Liver (tissue), 9 donors: ENCODE data around the gene CTBP1. TPM values are rescaled to one million over a fixed set of nuclear protein-coding genes. Genes with fewer than 3 reads are reported as not detected.

Source experiments
- DNase-seq: peaks from one replicate; pipeline ENCODE4 v3.0.0-alpha.2; 2017; ENCODE audit warnings: low spot score
- H3K27ac ChIP-seq, 2 donors: one replicate each; pipeline ENCODE4 v1.7.0; 2013; ENCODE audit warnings: inconsistent platforms in 2 of 2, low read length in 2 of 2, control low read depth in 1 of 2, low read depth in 1 of 2, mild to moderate bottlenecking in 1 of 2
- H3K27me3 ChIP-seq, 4 donors: one replicate each; pipeline versions ENCODE4 v1.6.1 to v1.7.0; 2013; ENCODE audit warnings: low read length in 3 of 4, inconsistent platforms in 1 of 4, mild to moderate bottlenecking in 1 of 4, moderate library complexity in 1 of 4; ENCODE audit not compliant: control insufficient read depth in 4 of 4, insufficient read depth in 4 of 4
- H3K36me3 ChIP-seq, 4 donors: one replicate each; pipeline versions ENCODE4 v1.6.1 to v1.7.0; 2013; ENCODE audit warnings: low read length in 3 of 4, mild to moderate bottlenecking in 3 of 4, low read depth in 1 of 4, moderate library complexity in 1 of 4; ENCODE audit not compliant: control insufficient read depth in 4 of 4, insufficient read depth in 3 of 4
- H3K4me1 ChIP-seq, 4 donors: one replicate each; pipeline versions ENCODE4 v1.6.1 to v1.7.0; 2013; ENCODE audit warnings: low read length in 3 of 4, mild to moderate bottlenecking in 3 of 4, moderate library complexity in 1 of 4; ENCODE audit not compliant: control insufficient read depth in 4 of 4, insufficient read depth in 4 of 4
- H3K4me3 ChIP-seq, 3 donors: one replicate each; pipeline versions ENCODE4 v1.6.1 to v1.7.0; 2013; ENCODE audit warnings: low read length in 3 of 3, control low read depth in 1 of 3, low read depth in 1 of 3, mild to moderate bottlenecking in 1 of 3
- H3K9ac ChIP-seq, 2 donors: one replicate each; pipeline ENCODE4 v1.7.0; 2013; ENCODE audit warnings: low read length in 2 of 2, mild to moderate bottlenecking in 2 of 2, moderate library complexity in 2 of 2, control low read depth in 1 of 2, low read depth in 1 of 2
- H3K9me3 ChIP-seq, 4 donors: one replicate each; pipeline versions ENCODE4 v1.6.1 to v1.7.0; 2013; ENCODE audit warnings: low read length in 3 of 4; ENCODE audit not compliant: control insufficient read depth in 4 of 4
- EGR1 ChIP-seq, 2 donors: IDR thresholded peaks; 2 replicates each; pipeline ENCODE4 v1.6.1; 2016 to 2018; ENCODE audit warnings: antibody characterized with exemption in 2 of 2, low read depth in 2 of 2
- FOXA1 ChIP-seq: IDR thresholded peaks from 2 replicates; pipeline ENCODE4 v1.6.1; 2016; ENCODE audit warnings: antibody characterized with exemption
- FOXA2 ChIP-seq: IDR thresholded peaks from 2 replicates; pipeline ENCODE4 v1.6.1; 2016; ENCODE audit warnings: antibody characterized with exemption
- GABPA ChIP-seq, 2 donors: IDR thresholded peaks in 1 of 2; conservative IDR thresholded peaks in 1 of 2; 2 replicates each; pipeline ENCODE4 v1.6.1; 2016; ENCODE audit warnings: antibody characterized with exemption in 2 of 2, mild to moderate bottlenecking in 1 of 2, moderate library complexity in 1 of 2
- JUND ChIP-seq, 2 donors: IDR thresholded peaks; 2 replicates each; pipeline ENCODE4 v1.6.1; 2016; ENCODE audit warnings: antibody characterized with exemption in 2 of 2
- NR2F2 ChIP-seq: IDR thresholded peaks from 2 replicates; pipeline ENCODE4 v1.6.1; 2016; ENCODE audit warnings: antibody characterized with exemption
- RAD21 ChIP-seq, 2 donors: IDR thresholded peaks; 2 replicates each; pipeline ENCODE4 v1.6.1; 2016; ENCODE audit warnings: antibody characterized with exemption in 2 of 2, mild to moderate bottlenecking in 2 of 2
- RXRA ChIP-seq, 2 donors: IDR thresholded peaks; 2 replicates each; pipeline ENCODE4 v1.6.1; 2017 to 2018; ENCODE audit warnings: antibody characterized with exemption in 2 of 2, mild to moderate bottlenecking in 1 of 2
- SP1 ChIP-seq: IDR thresholded peaks from 2 replicates; pipeline ENCODE4 v1.6.1; 2018; ENCODE audit warnings: antibody characterized with exemption, mild to moderate bottlenecking
- TAF1 ChIP-seq: conservative IDR thresholded peaks from 2 replicates; pipeline ENCODE4 v1.6.1; 2016; ENCODE audit warnings: antibody characterized with exemption, mild to moderate bottlenecking
- YY1 ChIP-seq: IDR thresholded peaks from 2 replicates; pipeline ENCODE4 v1.6.1; 2016; ENCODE audit warnings: antibody characterized with exemption, mild to moderate bottlenecking
- WGBS: extraction: QIAGEN DNeasy Blood & Tissue Kit; methylation state at CpG from one replicate; pipeline ENCODE4 v1.1.7; 2013; 5-methylcytosine and 5-hydroxymethylcytosine counted together
- polyA plus RNA-seq, 2 donors: library from polyadenylated mRNA; stranded (reverse) in 1 of 2; unstranded in 1 of 2; fragments of 200-250 nt in 1 of 2; fragments of >200 nt in 1 of 2; fragmentation: Nextera tagmentation in 1 of 2; extraction: Ambion mirVana in 1 of 2; gene quantifications; one replicate each; pipeline versions ENCODE4 v1.2.1 to v1.2.3, GENCODE V29; 2013 to 2015
- total RNA-seq, 2 donors: library from RNA; depleted of rRNA; stranded (reverse); fragments of >200 nt; gene quantifications; one replicate each; pipeline ENCODE4 v1.2.3, GENCODE V29; 2014
- TF ChIP-seq, protein P1 (sequence below): IDR thresholded peaks from 2 replicates; pipeline ENCODE4 v1.6.1; 2016; ENCODE audit warnings: antibody characterized with exemption
- TF ChIP-seq, protein P2 (sequence below): IDR thresholded peaks from 2 replicates; pipeline ENCODE4 v1.6.1; 2016; ENCODE audit warnings: antibody characterized with exemption
- TF ChIP-seq, protein P3 (sequence below): fragments of 150-350 bp; IDR thresholded peaks from 2 replicates; pipeline ENCODE4 v1.5.1; 2017; ENCODE audit warnings: improper control_type of control experiment, low read depth, low read length; ENCODE audit not compliant: missing input control
- donor health status: healthy.
- donor health status: healthy.
- donor health status: healthy.
- donor health status: healthy.
- donor health status: healthy.

Gene CTBP1
- total and polyA plus RNA-seq, 4 donors, result 27.5 to 156 (median 79.5) TPM

DNA sequence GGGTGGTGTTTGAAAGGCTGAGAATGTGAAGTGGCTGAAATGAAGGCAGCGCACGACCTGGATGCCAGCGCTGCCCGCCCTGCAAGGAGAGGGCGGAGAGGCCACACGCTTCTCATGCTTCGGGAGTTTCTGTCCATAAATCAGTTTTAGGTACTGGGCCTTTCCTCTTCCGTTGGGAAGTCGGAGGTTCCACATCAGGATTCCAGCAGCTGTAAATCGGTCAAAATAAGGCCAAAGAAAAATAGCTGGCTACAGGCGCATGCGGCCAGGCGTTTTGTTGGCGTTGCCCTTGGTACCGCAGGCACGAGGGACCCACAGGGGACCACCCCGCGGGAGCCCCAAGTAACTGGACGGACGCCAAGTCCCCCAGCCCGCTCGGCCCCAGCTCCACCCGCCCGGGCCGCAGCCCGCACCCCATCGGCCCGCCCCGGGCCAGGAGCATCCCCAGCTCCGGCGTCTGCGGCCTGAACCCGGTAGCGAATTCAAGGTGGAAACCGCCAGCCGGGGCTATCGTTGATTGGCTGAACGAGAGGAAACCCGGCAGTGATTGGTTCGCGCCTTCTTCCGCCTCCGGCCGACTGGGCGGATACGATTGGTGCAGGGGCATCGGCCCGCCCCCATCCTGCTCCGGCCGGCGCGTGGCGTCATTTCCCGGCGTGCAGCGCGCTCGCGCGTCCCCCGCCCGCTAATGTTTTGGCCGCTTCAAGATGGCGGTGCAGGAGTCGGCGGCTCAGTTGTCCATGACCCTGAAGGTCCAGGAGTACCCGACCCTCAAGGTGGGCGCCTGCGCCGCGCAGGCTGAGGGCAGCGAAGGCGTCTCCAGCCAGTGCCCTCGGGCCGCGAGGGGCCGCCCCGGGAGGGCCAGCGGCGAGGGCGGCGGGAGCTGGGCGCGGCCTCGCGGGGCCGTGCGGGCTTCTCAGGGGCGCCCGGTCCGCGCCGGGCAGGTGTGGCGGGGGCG lies 40.6 kb upstream of the CTBP1 start, which contains the start of gene MAEA:
MAEA (plus strand) TSS at position 685 of the 958 bp plus-strand sequence; CDS start at position 708, 23 bp downstream.
- peaks cover 12 to 36% (median 26%) of the 10 kb centered on the region in 4 donors for H3K4me1 ChIP-seq
- DNase-seq, result peak; percentile 95
- 1% methylated on average over 95 of the region's 95 CpGs for WGBS

DNA sequence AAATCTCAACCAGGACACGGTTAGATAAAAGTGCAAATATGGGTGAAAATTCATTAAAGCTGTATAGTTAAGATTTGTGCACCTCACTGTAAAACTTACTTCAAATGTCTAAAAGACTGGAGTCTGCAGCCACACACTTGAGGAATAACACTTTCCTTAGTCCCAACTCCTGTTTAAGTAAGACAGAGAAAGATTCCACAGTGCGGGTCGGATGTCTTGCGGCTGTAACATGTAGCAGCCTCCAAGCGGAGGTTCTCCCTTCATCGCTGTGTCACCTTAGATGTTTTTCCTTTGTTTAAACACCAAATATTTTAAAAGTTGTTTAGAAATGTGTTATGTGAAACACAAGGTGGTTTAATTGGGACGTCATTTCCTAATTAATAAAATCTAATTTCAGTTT lies 39.9 kb upstream of the CTBP1 start:
- H3K36me3 ChIP-seq, result peaks cover 0 to 3% (median 0%) of the 10 kb centered on the region in 4 donors
- H3K9ac ChIP-seq, result peak overlapping the region; percentile 12 to 27
- peaks cover 12 to 29% (median 26%) of the 10 kb centered on the region in 4 donors for H3K4me1 ChIP-seq
- peak overlapping the region in 1 of 2 donors; percentile 49 for H3K27ac ChIP-seq
- peaks cover 0 to 7% (median 3%) of the 10 kb centered on the region in 4 donors for H3K9me3 ChIP-seq
- 73% methylated on average over 7 of the region's 7 CpGs for WGBS
- TF ChIP-seq, protein P1, sequence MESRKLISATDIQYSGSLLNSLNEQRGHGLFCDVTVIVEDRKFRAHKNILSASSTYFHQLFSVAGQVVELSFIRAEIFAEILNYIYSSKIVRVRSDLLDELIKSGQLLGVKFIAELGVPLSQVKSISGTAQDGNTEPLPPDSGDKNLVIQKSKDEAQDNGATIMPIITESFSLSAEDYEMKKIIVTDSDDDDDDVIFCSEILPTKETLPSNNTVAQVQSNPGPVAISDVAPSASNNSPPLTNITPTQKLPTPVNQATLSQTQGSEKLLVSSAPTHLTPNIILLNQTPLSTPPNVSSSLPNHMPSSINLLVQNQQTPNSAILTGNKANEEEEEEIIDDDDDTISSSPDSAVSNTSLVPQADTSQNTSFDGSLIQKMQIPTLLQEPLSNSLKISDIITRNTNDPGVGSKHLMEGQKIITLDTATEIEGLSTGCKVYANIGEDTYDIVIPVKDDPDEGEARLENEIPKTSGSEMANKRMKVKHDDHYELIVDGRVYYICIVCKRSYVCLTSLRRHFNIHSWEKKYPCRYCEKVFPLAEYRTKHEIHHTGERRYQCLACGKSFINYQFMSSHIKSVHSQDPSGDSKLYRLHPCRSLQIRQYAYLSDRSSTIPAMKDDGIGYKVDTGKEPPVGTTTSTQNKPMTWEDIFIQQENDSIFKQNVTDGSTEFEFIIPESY, result no peak
- TF ChIP-seq, protein P2, sequence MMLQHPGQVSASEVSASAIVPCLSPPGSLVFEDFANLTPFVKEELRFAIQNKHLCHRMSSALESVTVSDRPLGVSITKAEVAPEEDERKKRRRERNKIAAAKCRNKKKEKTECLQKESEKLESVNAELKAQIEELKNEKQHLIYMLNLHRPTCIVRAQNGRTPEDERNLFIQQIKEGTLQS, result no peak
- TF ChIP-seq, protein P3, sequence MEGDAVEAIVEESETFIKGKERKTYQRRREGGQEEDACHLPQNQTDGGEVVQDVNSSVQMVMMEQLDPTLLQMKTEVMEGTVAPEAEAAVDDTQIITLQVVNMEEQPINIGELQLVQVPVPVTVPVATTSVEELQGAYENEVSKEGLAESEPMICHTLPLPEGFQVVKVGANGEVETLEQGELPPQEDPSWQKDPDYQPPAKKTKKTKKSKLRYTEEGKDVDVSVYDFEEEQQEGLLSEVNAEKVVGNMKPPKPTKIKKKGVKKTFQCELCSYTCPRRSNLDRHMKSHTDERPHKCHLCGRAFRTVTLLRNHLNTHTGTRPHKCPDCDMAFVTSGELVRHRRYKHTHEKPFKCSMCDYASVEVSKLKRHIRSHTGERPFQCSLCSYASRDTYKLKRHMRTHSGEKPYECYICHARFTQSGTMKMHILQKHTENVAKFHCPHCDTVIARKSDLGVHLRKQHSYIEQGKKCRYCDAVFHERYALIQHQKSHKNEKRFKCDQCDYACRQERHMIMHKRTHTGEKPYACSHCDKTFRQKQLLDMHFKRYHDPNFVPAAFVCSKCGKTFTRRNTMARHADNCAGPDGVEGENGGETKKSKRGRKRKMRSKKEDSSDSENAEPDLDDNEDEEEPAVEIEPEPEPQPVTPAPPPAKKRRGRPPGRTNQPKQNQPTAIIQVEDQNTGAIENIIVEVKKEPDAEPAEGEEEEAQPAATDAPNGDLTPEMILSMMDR, result no peak
- TF ChIP-seq FOXA2 (no peak), NR2F2 (no peak), JUND (IDR thresholded peaks at IDR 0.05) (no peak), FOXA1 (no peak), RXRA (IDR thresholded peaks at IDR 0.05) (no peak), TAF1 (no peak)
- peak overlapping the region in 2 of 3 donors; percentile 80 to 99 for H3K4me3 ChIP-seq
- no peaks in the 10 kb centered on the region for H3K27me3 ChIP-seq
- no peak for DNase-seq

More for the DNA sequence above, 40.6 kb upstream of the CTBP1 start, which contains the start of gene MAEA:
- TF ChIP-seq SP1 (peak; percentile 81), YY1 (peak; percentile 96), RAD21 (IDR thresholded peaks at IDR 0.05) (no peak), RXRA (IDR thresholded peaks at IDR 0.05) (no peak), GABPA (IDR thresholded peaks at IDR 0.05 in 1 of 2, conservative IDR thresholded peaks at IDR 0.05 in 1 of 2) (peak; percentile 50 to 90), EGR1 (IDR thresholded peaks at IDR 0.05; ENCODE audit: low read depth in 2 of 2) (no peak)
- TF ChIP-seq, protein P2, result no peak
- peak within 1 kb of the TSS; percentile 63 to 88 for H3K9ac ChIP-seq
- no peaks in the 10 kb centered on the region for H3K27me3 ChIP-seq
- peak within 1 kb of the TSS; percentile 87 to 99 (median 93) for H3K4me3 ChIP-seq
- H3K9me3 ChIP-seq, result peaks cover 0 to 7% (median 3%) of the 10 kb centered on the region in 4 donors
- peaks cover 0 to 3% (median 0%) of the 10 kb centered on the region in 4 donors for H3K36me3 ChIP-seq
- peak within 1 kb of the TSS; percentile 49 to 66 for H3K27ac ChIP-seq
